ENCODE results near the gene MUC2. TPM values are rescaled to one million over a fixed set of nuclear protein-coding genes. Genes with fewer than 3 reads are reported as not detected.

The MUC2 gene
- total RNA-seq, 1 donor from 2014 or later = 2.7 TPM

- peaks cover 6% of the 10 kb centered on the region for H3K27me3 Mint-ChIP-seq
- no peak for TF ChIP-seq CTCF (conservative IDR thresholded peaks at IDR 0.05)
- no peaks in the 10 kb centered on the region for H3K9me3 Mint-ChIP-seq
- H3K4me1 Mint-ChIP-seq (ENCODE audit: unreplicated experiment) = no peaks in the 10 kb centered on the region
- DNase-seq (ENCODE audit: extremely low spot score, unreplicated experiment) = no peak
- no peak overlapping the region for H3K4me3 Mint-ChIP-seq
- H3K36me3 Mint-ChIP-seq = no peaks in the 10 kb centered on the region
- H3K27ac Mint-ChIP-seq = no peak overlapping the region
Measured at GRCh38 chr11:1041471-1041870, 33.2 kb upstream of the MUC2 start.

DNA sequence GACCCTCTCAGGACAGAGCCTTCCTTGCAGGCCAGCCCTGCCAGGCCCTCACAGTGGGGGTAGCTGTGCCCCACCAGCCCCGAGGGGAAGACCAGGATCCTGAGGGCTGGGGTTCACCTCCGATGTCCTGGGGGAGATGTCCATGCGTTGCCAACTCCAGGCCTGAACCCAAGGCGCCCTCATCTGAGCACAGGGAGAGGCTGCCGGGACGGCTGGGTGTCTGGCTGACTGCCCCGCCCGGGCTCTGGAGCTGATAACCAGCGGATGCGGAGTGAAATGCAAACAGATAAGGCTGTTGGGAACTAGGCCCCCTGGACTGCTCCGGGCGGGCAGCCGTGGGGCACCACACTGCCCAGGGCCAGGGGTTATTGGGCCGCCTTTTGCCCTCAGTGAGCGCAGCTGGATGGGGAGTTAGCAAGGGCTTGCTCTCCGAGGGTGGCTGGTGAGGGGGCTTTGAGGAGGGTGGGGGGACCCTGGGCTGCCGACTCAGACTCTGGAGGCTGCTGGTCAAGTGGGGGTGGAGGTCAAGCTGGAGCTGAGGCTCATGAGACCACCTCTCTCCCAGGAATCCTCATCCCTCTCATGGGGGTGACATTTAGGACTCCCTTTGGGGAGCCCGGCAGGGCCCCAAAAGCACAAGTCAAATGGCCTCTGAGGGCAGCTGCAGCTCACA lies 32.6 kb upstream of the MUC2 start:
- TF ChIP-seq CTCF (conservative IDR thresholded peaks at IDR 0.05) = no peak
- H3K36me3 Mint-ChIP-seq = no peaks in the 10 kb centered on the region

DNA sequence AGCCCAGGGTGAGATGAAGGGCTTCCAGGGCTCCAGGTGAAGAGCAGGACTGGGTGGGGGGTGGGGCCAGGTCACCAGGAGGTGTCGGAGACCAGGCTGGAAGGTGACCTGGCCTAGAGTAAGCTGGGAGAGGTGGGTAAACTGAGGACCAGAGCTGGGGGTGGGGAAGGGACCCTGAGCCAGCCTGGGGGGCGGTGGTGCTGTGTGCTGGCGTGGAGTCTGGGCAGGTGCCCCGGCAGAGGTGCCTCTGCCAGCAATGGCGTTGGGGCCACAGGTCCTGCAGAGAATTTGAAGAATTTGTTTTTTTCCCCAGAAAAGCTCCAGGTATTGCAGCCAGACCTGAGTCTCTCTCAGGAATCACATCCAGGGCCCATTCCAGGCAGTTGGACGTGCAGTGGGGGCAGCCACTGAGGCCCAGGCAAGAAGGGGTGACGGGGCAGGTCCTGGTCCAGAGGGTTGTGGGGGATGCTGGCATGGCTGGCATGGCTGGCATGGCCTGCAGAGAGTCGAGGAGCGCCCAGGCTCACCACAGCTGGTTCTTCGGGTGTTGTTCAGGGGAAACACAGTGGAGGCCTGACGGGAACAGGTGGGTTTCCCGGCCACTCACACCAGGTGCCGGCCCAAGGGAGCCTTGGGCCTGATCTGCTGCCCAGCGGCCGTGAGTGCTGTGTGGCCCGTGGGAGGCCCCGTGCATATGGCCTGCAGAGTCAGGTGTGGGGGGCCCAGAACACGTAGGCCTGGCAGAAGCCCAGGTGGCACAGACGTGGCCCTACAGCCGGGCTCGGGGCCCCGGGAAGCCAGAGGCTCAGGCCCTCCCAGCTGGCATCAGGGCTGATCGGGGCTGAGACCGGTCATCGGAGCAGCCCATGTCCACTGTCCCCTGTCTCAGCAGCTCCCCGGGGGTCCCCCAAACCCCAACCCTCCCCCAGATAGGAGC lies 31.8 kb upstream of the MUC2 start:
- no peaks in the 10 kb centered on the region for H3K9me3 Mint-ChIP-seq
- no peak overlapping the region for H3K27ac Mint-ChIP-seq
- no peak for DNase-seq (ENCODE audit: extremely low spot score, unreplicated experiment)
- H3K27me3 Mint-ChIP-seq = peaks cover 12% of the 10 kb centered on the region
- no peak for TF ChIP-seq CTCF (conservative IDR thresholded peaks at IDR 0.05)
- no peaks in the 10 kb centered on the region for H3K4me1 Mint-ChIP-seq (ENCODE audit: unreplicated experiment)
- H3K36me3 Mint-ChIP-seq = no peaks in the 10 kb centered on the region
- no peak overlapping the region for H3K4me3 Mint-ChIP-seq

More for the DNA sequence above, 32.6 kb upstream of the MUC2 start:
- Mint-ChIP-seq H3K4me1 (ENCODE audit: unreplicated experiment) (no peaks in the 10 kb centered on the region), H3K4me3 (no peak overlapping the region), H3K9me3 (no peaks in the 10 kb centered on the region), H3K27me3 (peaks cover 9% of the 10 kb centered on the region), H3K27ac (no peak overlapping the region)
- no peak for DNase-seq (ENCODE audit: extremely low spot score, unreplicated experiment)

GRCh38 chr11:1043563-1044096 lies 31.0 kb upstream of the MUC2 start:
- H3K9me3 Mint-ChIP-seq = no peaks in the 10 kb centered on the region
- H3K4me3 Mint-ChIP-seq = no peak overlapping the region
- no peak for TF ChIP-seq CTCF (conservative IDR thresholded peaks at IDR 0.05)
- H3K4me1 Mint-ChIP-seq (ENCODE audit: unreplicated experiment) = no peaks in the 10 kb centered on the region
- H3K27ac Mint-ChIP-seq = no peak overlapping the region
- H3K36me3 Mint-ChIP-seq = no peaks in the 10 kb centered on the region
- no peak for DNase-seq (ENCODE audit: extremely low spot score, unreplicated experiment)
- peaks cover 12% of the 10 kb centered on the region for H3K27me3 Mint-ChIP-seq

DNA sequence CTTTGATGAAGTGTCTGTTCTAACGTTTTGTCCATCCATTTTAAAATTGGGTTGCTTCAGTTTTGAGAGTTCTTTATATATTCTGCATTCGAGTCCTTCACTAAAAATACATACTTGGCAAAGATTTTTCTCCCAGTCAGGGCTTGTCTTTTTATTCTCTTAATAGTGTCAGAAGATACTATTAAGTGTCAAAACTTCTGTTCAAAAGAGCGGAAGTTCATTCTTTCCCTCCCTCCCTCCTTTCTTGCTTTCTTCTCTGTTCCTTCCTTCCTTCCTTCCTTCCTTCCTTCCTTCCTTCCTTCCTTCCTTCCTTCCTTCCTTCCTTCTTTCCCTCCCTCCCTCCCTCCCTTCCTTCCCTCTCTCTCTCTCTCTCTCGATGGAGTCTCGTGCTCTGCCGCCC lies 30.5 kb upstream of the MUC2 start:
- TF ChIP-seq CTCF (conservative IDR thresholded peaks at IDR 0.05) = no peak

More for the DNA sequence above, 30.5 kb upstream of the MUC2 start:
- Mint-ChIP-seq H3K9me3 (no peaks in the 10 kb centered on the region), H3K27ac (no peak overlapping the region), H3K4me1 (ENCODE audit: unreplicated experiment) (no peaks in the 10 kb centered on the region), H3K4me3 (no peak overlapping the region), H3K36me3 (no peaks in the 10 kb centered on the region), H3K27me3 (peaks cover 10% of the 10 kb centered on the region)
- DNase-seq (ENCODE audit: extremely low spot score, unreplicated experiment) = no peak

Measured in type B pancreatic cell (in vitro differentiated cells).